Measurements from ENCODE around the gene JAZF1. TPM values are rescaled to one million over a fixed set of nuclear protein-coding genes. Genes with fewer than 3 reads are reported as not detected.

Gene JAZF1
- total RNA-seq, 2 donors from 2014 or later, result 13.9 to 16.5 TPM

GRCh38 chr7:27997188-27997707, 183.3 kb downstream of the JAZF1 start:
- H3K36me3 ChIP-seq, result no peaks in the 10 kb centered on the region
- DNase-seq (ENCODE audit: low spot score), result no peak
- no peak overlapping the region for H3K4me3 ChIP-seq
- H3K27ac ChIP-seq, result no peak overlapping the region
- H3K4me1 ChIP-seq (ENCODE audit: control insufficient read depth in 1 of 2, low read depth in 2 of 2), result peaks cover 0 to 18% of the 10 kb centered on the region in 2 donors
- H3K9me3 ChIP-seq, result no peaks in the 10 kb centered on the region
- H3K27me3 ChIP-seq (replicated peaks; ENCODE audit: insufficient read depth), result no peaks in the 10 kb centered on the region
- TF ChIP-seq CTCF (IDR thresholded peaks at IDR 0.05), result no peak
- ATAC-seq (ENCODE audit: insufficient number of reproducible peaks, low FRiP score, low read depth), result no peak

GRCh38 chr7:27996141-27996540, 184.5 kb downstream of the JAZF1 start:
- Histone ChIP-seq H3K9me3 (no peaks in the 10 kb centered on the region), H3K27ac (no peak overlapping the region), H3K36me3 (no peaks in the 10 kb centered on the region), H3K4me1 (ENCODE audit: control insufficient read depth in 1 of 2, low read depth in 2 of 2) (peaks cover 7 to 28% of the 10 kb centered on the region in 2 donors), H3K27me3 (replicated peaks; ENCODE audit: insufficient read depth) (no peaks in the 10 kb centered on the region), H3K4me3 (no peak overlapping the region)
- TF ChIP-seq CTCF (IDR thresholded peaks at IDR 0.05), result no peak
- DNase-seq (ENCODE audit: low spot score) (no peak), ATAC-seq (ENCODE audit: insufficient number of reproducible peaks, low FRiP score, low read depth) (no peak)

GRCh38 chr7:27995228-27995627, 185.4 kb downstream of the JAZF1 start:
- no peak overlapping the region for H3K4me3 ChIP-seq
- H3K27me3 ChIP-seq (replicated peaks; ENCODE audit: insufficient read depth), result no peaks in the 10 kb centered on the region
- no peak overlapping the region for H3K27ac ChIP-seq
- DNase-seq (ENCODE audit: low spot score) (no peak), ATAC-seq (ENCODE audit: insufficient number of reproducible peaks, low FRiP score, low read depth) (no peak)
- no peaks in the 10 kb centered on the region for H3K36me3 ChIP-seq
- H3K4me1 ChIP-seq (ENCODE audit: control insufficient read depth in 1 of 2, low read depth in 2 of 2), result peaks cover 7 to 33% of the 10 kb centered on the region in 2 donors
- no peak for TF ChIP-seq CTCF (IDR thresholded peaks at IDR 0.05)
- no peaks in the 10 kb centered on the region for H3K9me3 ChIP-seq

GRCh38 chr7:27994639-27995038, 186.0 kb downstream of the JAZF1 start:
- Histone ChIP-seq H3K9me3 (no peaks in the 10 kb centered on the region), H3K4me3 (no peak overlapping the region), H3K27ac (no peak overlapping the region), H3K36me3 (no peaks in the 10 kb centered on the region), H3K27me3 (replicated peaks; ENCODE audit: insufficient read depth) (no peaks in the 10 kb centered on the region), H3K4me1 (ENCODE audit: control insufficient read depth in 1 of 2, low read depth in 2 of 2) (peaks cover 7 to 33% of the 10 kb centered on the region in 2 donors)
- ATAC-seq (ENCODE audit: insufficient number of reproducible peaks, low FRiP score, low read depth), result no peak
- TF ChIP-seq CTCF (IDR thresholded peaks at IDR 0.05), result no peak
- no peak for DNase-seq (ENCODE audit: low spot score)

- Histone ChIP-seq H3K4me1 (ENCODE audit: control insufficient read depth in 1 of 2, low read depth in 2 of 2) (peaks cover 7 to 33% of the 10 kb centered on the region in 2 donors), H3K4me3 (no peak overlapping the region), H3K36me3 (no peaks in the 10 kb centered on the region), H3K9me3 (no peaks in the 10 kb centered on the region), H3K27me3 (replicated peaks; ENCODE audit: insufficient read depth) (no peaks in the 10 kb centered on the region), H3K27ac (no peak overlapping the region)
- DNase-seq (ENCODE audit: low spot score), result no peak
- no peak for ATAC-seq (ENCODE audit: insufficient number of reproducible peaks, low FRiP score, low read depth)
- TF ChIP-seq CTCF (IDR thresholded peaks at IDR 0.05), result no peak
These were observed 187.7 kb downstream of the JAZF1 start for GRCh38 chr7:27992755-27993493.
